ENCODE measurements around the gene PDSS2. TPM values are rescaled to one million over a fixed set of nuclear protein-coding genes. Genes with fewer than 3 reads are reported as not detected.
"Not testable (repeated sequence)": the region's sequence is repeated elsewhere in the genome, so short reads cannot be mapped to it uniquely, and the experiment has no call there.

The PDSS2 gene
- total RNA-seq, 1 donor from 2014 or later = 16.2 TPM

GRCh38 chr6:107485157-107485556 lies 25.8 kb upstream of the PDSS2 start:
- ATAC-seq (no peak), DNase-seq (no peak)
- intact Hi-C loops (cut with micrococcal nuclease) = no loop called here

- ATAC-seq (no peak), DNase-seq (no peak)
- intact Hi-C loops (cut with micrococcal nuclease) = no loop called here
Observed at GRCh38 chr6:107479089-107479690, 19.8 kb upstream of the PDSS2 start.

- ATAC-seq; intact Hi-C loops (cut with micrococcal nuclease); DNase-seq: not testable (repeated sequence)
Observed at GRCh38 chr6:107475826-107476225, 16.5 kb upstream of the PDSS2 start.

- DNase-seq; ATAC-seq; intact Hi-C loops (cut with micrococcal nuclease): not testable (repeated sequence)
Observed at GRCh38 chr6:107475360-107475759, 16.0 kb upstream of the PDSS2 start.

GRCh38 chr6:107473660-107474059 lies 14.3 kb upstream of the PDSS2 start:
- ATAC-seq (no peak), DNase-seq (no peak)
- intact Hi-C loops (cut with micrococcal nuclease) = no loop called here

GRCh38 chr6:107470364-107470763 lies 11.0 kb upstream of the PDSS2 start:
- ATAC-seq = no peak
- intact Hi-C loops (cut with micrococcal nuclease) = no loop called here

GRCh38 chr6:107466062-107466461 lies 6.7 kb upstream of the PDSS2 start:
- intact Hi-C loops (cut with micrococcal nuclease) = no loop called here
- no peak for DNase-seq
- no peak for ATAC-seq

More at GRCh38 chr6:107470364-107470763, 11.0 kb upstream of the PDSS2 start:
- no peak for DNase-seq

- intact Hi-C loops (cut with micrococcal nuclease) = no loop called here
- peak; percentile 26 for ATAC-seq
- no peak for DNase-seq
Observed at GRCh38 chr6:107460083-107460631, 793 bp upstream of the PDSS2 start.

- peak; percentile 37 for DNase-seq
- intact Hi-C loops (cut with micrococcal nuclease) = no loop called here
- ATAC-seq = peak; percentile 1
Observed at GRCh38 chr6:107458672-107459282, 587 bp downstream of the PDSS2 start.

GRCh38 chr6:107448776-107449175 lies 10.6 kb downstream of the PDSS2 start:
- DNase-seq (no peak), ATAC-seq (no peak)
- intact Hi-C loops (cut with micrococcal nuclease) = no loop called here

- DNase-seq (no peak), ATAC-seq (no peak)
- intact Hi-C loops (cut with micrococcal nuclease) = no loop called here
Observed at GRCh38 chr6:107447663-107448216, 11.6 kb downstream of the PDSS2 start.

- intact Hi-C loops (cut with micrococcal nuclease) = no loop called here
- no peak for DNase-seq
- ATAC-seq = no peak
Observed at GRCh38 chr6:107444277-107444676, 15.1 kb downstream of the PDSS2 start.

- intact Hi-C loops (cut with micrococcal nuclease) = no loop called here
- ATAC-seq = no peak
- no peak for DNase-seq
Observed at GRCh38 chr6:107443608-107444267, 15.6 kb downstream of the PDSS2 start.

GRCh38 chr6:107442938-107443607 lies 16.3 kb downstream of the PDSS2 start:
- intact Hi-C loops (cut with micrococcal nuclease) = no loop called here
- no peak for ATAC-seq

GRCh38 chr6:107441682-107442081 lies 17.7 kb downstream of the PDSS2 start:
- ATAC-seq (no peak), DNase-seq (no peak)
- intact Hi-C loops (cut with micrococcal nuclease) = no loop called here

More at GRCh38 chr6:107442938-107443607, 16.3 kb downstream of the PDSS2 start:
- DNase-seq = no peak

GRCh38 chr6:107440936-107441335 lies 18.4 kb downstream of the PDSS2 start:
- intact Hi-C loops (cut with micrococcal nuclease) = no loop called here
- no peak for DNase-seq
- ATAC-seq = no peak

GRCh38 chr6:107439406-107439805 lies 20.0 kb downstream of the PDSS2 start:
- DNase-seq (no peak), ATAC-seq (no peak)
- intact Hi-C loops (cut with micrococcal nuclease) = no loop called here

- intact Hi-C loops (cut with micrococcal nuclease) = no loop called here
- no peak for DNase-seq
- ATAC-seq = no peak
Observed at GRCh38 chr6:107437691-107438090, 21.7 kb downstream of the PDSS2 start.

GRCh38 chr6:107436881-107437280 lies 22.5 kb downstream of the PDSS2 start:
- ATAC-seq (no peak), DNase-seq (no peak)
- intact Hi-C loops (cut with micrococcal nuclease) = no loop called here

Measured in left ventricle myocardium superior (tissue), 1 donor.